Stimulated activated CD4-positive, alpha-beta T cell treated with anti-CD3 and anti-CD28 coated beads, TNF-alpha, amount 100 ng/mL, for 4 hours (primary cell): Measurements from ENCODE around the gene NFATC2.

Experiments used
- DNase-seq, 3 experiments: peaks; one replicate each; pipeline ENCODE4 v3.0.0-alpha.2; 2020; ENCODE audit warnings: low read depth in 3 of 3

Gene NFATC2

DNA sequence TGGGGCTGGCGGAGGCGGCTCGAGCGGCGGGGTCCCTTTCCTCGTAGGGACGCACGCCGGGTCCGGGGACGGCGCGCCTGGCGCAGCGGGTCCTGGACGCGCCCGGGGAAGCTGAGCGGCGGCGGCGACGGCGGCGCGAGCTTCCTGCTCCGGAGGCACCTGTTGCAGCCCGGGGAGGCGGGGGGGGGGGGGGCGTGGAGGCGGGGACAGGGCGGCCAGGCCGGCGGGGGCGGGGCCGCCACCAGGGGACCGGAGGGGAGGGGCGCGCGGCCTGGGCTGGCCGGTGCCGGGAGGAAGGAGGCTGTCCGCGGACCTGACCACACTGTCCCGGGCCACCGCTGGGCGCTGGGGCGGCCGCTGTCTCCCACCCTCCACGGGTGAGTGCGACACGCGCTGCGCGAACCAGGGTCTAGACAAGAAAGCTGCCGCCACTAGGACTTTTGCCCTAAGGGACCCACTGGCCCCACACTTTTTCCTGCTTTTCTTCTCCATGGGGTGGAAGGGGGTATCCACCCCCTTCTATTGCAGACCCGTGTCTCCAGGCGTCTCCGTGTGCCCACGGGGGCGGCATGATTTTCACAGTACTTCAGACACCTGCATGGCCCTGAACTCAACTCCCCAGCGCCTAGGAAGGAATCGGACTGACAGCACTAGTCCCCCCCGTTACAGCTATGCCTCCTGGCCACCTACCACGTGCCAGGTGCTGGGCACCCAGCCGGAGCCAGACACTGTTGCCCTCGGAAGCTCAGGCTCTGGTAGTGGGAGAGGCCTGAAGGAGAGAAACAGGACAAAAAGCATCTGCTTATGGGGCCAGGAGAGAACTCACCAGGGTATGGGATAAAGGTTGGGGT lies at the start of gene NFATC2:
NFATC2 (minus strand) TSS at position 149 of the 851 bp plus-strand sequence. CDS start 220 bp downstream, outside the sequence.
- peak in 1 of 3 experiments; percentile 40 for DNase-seq

GRCh38 chr20:51591871-51592270 lies 49.4 kb upstream of the NFATC2 start:
- DNase-seq: no peak

- no peak for DNase-seq
Measured at GRCh38 chr20:51588762-51589161, 46.2 kb upstream of the NFATC2 start.

GRCh38 chr20:51587145-51587544 lies 44.6 kb upstream of the NFATC2 start:
- DNase-seq: no peak

GRCh38 chr20:51586005-51586440 lies 43.5 kb upstream of the NFATC2 start:
- no peak for DNase-seq

GRCh38 chr20:51585148-51585547 lies 42.6 kb upstream of the NFATC2 start:
- no peak for DNase-seq

- DNase-seq: no peak
Measured at GRCh38 chr20:51584737-51585136, 42.2 kb upstream of the NFATC2 start.

DNA sequence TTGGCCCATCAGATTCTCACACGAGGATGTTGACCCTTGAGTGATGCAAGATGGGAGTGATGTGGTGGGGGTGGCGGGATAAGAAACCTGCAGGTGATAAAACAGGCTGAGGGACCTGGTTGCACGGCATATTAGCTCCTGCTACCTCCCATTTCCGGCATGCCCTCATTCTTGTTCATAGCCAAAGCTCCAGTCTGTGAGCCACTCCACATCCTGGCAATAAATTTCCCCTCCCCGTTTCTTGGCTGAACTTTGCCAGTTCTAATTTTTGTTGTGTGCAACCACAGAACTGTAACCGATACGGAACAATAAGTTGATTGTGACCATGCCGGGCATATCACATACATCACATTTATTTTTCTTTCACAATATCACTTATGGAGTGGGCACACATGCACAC lies 41.6 kb upstream of the NFATC2 start:
- DNase-seq: no peak

DNA sequence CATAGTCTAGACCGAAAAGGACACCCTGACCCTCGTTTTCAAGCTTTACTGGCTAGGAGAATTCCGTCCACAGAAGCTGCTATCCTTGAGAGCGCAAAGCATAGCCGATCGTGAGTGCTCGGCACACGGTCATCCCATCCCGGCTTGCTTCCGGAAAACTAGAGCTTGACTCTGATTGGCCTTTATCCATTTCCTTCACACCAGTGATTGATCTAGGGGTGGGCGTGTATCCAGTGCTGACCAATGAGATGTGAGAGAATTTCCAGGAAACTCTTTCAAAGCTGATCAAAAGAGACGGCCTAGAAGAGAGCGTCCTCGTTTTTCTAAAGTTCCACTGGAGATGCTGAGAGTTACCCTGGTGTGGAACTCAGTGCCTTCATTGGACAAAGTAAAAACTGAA lies 41.0 kb upstream of the NFATC2 start:
- DNase-seq: no peak

DNA sequence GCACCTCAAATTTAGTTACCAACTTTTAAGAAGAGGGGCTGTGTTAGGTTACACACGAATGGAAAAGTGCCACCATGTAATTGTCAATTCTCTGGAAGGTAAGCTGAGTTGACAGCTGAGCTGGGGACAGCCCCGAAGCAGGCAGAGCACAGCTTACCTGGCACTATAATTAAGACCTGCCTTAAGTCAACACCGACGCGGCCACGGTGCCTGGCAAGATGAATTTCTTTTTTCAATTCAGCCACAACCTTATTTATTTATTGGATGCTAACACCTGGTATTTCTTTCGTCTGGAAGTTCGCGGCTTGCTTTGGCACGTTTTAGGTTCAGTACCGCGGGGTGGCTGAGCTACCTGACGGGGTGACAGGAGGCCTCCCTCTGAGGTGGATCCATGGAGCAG lies 40.6 kb upstream of the NFATC2 start:
- DNase-seq: no peak

DNA sequence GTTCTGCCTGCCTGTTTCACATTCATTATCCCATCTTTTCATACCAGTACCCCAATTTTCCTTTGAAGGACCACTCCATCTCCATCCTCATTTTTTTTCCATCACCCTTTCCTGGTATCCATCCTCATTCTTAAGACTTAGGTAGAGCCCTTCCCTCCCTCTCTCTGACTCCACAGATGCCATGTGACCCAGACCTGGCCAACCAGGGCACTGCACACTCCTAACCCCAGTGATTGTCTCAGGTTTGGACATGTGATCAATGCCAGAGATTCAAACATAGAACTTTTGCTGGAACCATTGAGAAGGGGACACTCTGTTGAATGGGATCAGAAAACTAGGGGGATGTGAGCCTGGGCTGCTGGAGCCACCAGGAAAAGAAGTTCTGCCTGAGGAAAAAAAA lies 39.1 kb upstream of the NFATC2 start:
- DNase-seq: no peak

- no peak for DNase-seq
Measured at GRCh38 chr20:51579137-51579536, 36.6 kb upstream of the NFATC2 start.

DNA sequence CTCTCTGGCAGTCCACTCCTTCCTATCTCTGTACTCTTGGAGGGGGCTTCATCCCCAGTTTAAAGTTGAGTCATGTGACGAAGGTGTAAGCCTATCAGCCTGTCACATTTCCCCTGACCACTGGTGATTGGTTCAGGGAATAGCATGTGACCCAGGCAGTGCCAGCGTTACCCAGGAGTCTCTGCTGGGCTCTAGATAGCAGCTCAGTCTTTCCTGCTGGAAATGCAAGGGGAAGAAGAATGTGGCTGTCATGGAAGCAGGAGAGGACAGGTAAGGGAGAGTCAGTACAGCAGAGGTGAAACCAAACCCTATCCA lies 35.6 kb upstream of the NFATC2 start:
- DNase-seq: no peak

- no peak for DNase-seq
Measured at GRCh38 chr20:51577432-51578144, 35.1 kb upstream of the NFATC2 start.

- no peak for DNase-seq
Measured at GRCh38 chr20:51575486-51575885, 33.0 kb upstream of the NFATC2 start.

GRCh38 chr20:51574248-51575033 lies 31.9 kb upstream of the NFATC2 start:
- no peak for DNase-seq

DNA sequence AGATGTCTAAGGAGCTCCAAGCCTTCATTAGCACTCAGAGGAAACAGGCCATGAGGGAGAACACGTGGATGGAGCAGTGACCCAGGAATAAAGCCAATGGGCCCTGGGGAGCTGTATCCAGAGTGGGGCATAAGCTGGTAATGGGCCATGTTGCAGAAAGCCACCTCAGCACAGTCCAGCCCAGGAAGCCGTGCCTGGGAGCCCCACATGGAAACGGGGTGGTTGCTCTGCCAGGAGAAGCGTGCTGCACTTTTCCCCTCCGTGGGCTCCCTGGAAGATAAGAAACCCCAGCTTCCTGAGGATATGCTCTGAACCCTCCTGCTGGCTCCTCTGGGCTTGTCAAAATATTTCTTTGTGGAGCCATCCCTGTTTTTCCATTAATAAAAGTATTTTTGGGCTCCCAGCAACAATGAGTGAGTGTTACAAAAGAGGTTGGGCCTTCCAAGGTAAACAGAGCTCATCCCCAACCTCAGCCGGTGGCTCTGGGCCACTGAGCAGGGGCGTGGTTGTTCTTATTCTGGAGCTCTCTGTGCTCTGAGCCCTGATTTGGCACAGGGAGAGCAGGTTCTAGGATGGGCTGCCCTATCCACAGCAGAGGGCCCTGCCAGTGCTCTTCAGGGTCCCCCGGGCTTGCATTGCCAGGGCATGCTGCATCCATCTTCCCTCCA lies 31.2 kb upstream of the NFATC2 start:
- DNase-seq: no peak

GRCh38 chr20:51571460-51571794 lies 28.9 kb upstream of the NFATC2 start:
- DNase-seq: no peak

DNA sequence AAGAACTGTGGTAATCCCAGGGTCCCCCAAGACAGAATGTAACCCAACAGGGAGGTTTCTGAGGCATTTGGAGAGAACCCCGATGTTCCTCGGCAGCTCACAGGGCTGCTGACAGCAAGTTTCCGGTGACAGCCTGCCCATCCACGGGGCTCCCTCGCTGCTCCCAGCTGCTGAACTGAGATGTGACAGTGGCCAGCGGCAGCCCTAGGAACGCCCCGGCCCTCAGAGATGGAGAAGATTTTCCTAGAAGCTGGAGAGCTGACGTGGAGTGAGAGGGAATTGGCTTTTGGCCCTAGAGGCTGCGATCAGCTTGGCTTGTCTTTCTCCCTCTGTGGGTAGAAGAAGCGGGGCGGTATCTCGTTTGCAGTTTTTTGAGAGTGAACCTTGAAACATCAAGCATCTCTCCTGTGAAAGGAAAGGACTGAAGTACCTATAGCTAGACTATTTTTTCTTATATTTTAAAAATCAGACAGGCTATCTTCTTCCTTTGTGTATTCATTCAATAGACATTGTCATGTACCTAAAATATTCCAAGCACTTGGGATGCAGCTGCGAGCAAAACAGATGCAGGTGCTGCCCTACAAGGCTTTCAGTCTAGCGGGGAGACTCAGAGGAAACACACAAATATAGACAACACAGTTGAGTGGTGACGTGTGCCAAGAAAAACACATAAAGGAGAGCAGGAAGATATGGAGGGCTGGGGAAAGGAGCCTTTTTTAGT lies 28.4 kb upstream of the NFATC2 start:
- no peak for DNase-seq

GRCh38 chr20:51569815-51570738 lies 27.6 kb upstream of the NFATC2 start:
- DNase-seq: no peak
